HCT116 (cell line): ENCODE results near the gene TSTD2. TPM values are rescaled to one million over a fixed set of nuclear protein-coding genes. Genes with fewer than 3 reads are reported as not detected.

Experiments
- total RNA-seq: library from RNA; stranded (reverse); gene quantifications from one replicate; pipeline ENCODE4 v1.2.1, GENCODE V29; 2021; ENCODE audit not compliant: unreplicated experiment

TSTD2 gene
- total RNA-seq, 1 experiment from 2014 or later: 16.0 TPM

Other genes starting within 250 kb of the TSTD2 start
- 8.0 TPM for gene TDRD7, start 221.3 kb downstream of the TSTD2 start, total RNA-seq
- 4.4 TPM for gene TMOD1, start 131.7 kb downstream of the TSTD2 start, total RNA-seq
- 32.9 TPM for gene NCBP1, start 453 bp upstream of the TSTD2 start, total RNA-seq
- gene XPA, start 64.0 kb upstream of the TSTD2 start, total RNA-seq: 9.3 TPM
- not detected for gene FOXE1, start 219.9 kb upstream of the TSTD2 start, total RNA-seq